Measurements from ENCODE around the gene ARL8B.
"Not testable (repeated sequence)": the region's sequence is repeated elsewhere in the genome, so short reads cannot be mapped to it uniquely, and the experiment has no call there.

Gene ARL8B

DNA sequence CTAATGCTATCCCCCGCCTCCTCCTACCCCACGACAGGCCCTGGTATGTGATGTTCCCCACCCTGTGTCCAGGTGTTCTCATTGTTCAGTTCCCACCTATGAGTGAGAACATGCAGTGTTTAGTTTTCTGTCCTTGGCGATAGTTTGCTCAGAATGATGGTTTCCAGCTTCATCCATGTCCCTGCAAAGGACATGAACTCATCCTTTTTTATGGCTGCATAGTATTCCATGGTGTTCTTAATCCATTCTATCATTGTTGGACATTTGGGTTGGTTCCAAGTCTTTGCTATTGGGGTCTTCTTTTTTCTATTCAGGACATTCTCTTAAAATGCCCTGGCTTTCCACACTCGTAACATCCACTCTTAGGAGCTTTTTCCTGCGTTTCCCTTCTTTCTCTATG, 25.1 kb downstream of the ARL8B start:
- not testable (repeated sequence) for DNase-seq (ENCODE audit: low spot score)

DNA sequence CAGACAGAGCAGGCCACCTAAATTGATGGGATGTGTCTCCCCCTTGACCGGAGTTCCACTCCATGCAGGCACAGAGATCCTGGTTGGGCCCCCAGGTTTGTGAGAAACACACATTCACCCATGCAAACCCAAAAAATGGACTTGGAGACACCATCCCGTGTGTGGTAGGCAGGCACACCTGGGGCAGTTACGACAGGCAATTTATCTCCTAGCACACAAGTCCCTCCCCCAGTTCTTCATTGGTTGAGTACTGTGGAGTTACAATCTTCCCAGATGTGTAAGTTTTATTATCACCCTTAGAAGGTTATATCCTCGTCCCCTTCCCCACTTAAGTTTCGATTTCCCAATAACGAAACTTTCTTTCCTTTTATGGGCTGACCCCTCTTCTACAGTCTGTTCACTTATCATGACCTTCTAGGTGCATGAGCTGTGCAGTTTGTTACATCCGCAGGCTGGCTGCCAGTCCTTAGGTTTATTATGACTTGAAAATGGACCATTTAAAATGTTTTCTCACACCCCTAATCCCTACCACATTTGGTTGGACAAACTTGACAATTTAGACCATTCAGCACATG, 27.3 kb downstream of the ARL8B start:
- no peak for DNase-seq (ENCODE audit: low spot score)

DNA sequence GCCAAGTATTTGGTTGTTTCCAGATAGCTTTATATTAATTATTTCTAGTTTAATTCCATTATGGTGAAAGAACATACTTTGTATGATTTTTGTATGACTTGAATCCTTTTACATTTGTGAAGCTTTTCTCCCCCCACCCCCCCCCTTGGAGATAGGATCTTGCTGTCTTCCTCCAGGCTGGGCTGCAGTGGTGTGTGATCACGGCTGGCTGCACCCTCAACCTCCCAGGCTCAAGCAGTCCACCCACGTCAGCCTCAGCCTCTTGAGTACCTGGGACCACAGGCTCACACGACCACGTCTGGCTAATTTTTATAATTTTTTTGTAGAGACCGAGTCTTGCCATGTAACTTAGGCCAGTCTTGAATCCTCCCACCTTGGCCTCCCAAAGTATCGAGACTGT, 29.5 kb downstream of the ARL8B start:
- no peak for DNase-seq (ENCODE audit: low spot score)

DNA sequence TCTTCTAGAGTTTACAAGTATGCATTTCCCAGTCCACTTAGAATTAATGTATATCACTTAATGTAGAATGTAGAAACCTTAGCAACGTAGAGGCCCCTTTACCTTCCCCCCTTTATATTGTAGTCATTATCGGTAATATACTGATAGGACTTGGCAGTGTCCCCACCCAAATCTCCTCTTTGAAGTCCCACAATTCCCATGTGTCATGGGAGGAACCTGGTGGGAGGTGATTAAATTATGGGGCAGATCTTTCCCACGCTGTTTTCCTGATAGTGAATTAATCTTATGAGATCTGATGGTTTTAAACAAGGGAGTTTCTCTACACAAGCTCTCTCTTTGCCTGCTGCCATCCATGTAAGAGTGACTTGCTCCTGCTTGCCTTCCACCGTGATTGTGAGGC, 31.0 kb downstream of the ARL8B start:
- no peak for DNase-seq (ENCODE audit: low spot score)

DNA sequence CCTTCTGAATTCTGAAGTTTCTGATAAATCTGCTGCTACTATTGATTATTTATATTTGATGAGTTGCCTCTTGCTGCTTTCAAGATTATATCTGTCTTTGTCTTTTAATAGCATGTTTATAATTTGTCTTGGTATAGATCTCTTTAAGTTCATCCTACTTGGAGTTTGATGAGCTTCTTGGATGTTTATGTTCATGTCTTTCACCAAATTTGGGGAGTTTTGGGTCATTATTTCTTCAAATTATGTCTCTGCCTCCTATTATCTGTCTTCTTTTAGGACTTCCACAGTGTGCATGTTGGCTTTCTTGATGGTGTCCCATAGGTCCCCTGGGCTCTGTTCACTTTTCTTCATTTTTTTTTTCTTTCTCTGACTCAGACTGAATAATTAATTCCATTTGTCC, 33.1 kb downstream of the ARL8B start:
- DNase-seq (ENCODE audit: low spot score), result no peak

DNA sequence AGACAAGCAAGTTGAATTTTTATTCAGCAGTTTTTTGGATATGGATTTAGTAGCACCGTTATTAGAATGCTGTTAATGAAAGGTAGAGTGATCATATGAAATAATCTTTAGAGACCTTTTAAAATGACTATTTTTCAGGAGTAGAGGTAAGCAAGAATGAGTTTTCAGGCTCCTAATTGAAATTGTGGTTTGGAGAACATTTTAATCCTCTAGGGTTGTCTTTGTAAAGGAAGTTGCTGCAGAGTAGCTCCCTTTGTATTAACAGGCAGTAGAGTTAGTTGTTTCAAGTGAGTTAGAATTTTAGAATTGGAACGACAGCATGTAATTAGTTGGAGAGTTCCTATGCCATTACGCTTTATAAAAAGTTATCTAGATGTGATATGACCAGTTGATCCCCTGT, 38.2 kb downstream of the ARL8B start:
- no peak for DNase-seq (ENCODE audit: low spot score)

DNA sequence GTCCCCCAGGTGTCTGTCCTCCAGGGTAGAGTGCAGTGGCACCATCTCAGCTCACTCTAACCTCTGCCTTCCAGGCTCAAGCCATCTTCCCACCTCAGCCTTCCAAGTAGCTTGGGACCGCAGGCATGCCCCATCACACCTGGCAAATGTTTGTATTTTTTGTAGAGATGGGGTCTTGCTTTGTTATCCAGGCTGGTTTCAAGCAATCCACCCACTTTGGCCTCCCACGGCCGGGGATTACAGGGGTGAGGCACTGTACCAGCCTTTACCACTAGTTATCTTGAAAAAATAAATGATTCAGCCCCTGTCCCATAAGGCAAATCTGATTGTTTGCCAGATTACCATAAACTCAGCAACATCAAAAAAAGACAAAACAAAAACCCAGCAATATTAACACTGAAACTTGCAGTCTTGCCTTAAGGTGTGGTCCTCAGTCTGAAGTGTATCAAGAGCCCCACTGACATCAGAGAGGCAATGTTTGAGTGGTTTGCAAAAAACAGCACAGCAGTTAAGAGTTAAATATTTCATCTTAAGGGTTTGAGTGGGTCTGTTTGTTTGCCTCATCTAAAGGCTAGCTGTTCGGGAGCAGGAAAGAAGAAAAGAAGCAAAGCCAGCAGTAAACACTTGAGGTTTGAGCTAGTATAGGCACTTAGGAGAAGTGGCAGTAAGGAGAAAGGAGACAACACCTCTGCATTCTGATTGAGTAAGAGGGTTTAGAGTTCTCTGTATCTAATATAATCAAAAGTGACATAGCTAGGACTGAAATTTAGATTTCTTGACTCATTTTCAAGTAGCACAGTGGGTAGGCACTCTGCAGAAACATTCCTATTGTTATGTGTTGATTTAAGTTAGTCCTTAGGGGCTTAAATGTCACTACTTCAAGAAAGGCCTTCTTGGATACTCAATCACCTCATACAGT, 39.1 kb downstream of the ARL8B start:
- no peak for DNase-seq (ENCODE audit: low spot score)

DNA sequence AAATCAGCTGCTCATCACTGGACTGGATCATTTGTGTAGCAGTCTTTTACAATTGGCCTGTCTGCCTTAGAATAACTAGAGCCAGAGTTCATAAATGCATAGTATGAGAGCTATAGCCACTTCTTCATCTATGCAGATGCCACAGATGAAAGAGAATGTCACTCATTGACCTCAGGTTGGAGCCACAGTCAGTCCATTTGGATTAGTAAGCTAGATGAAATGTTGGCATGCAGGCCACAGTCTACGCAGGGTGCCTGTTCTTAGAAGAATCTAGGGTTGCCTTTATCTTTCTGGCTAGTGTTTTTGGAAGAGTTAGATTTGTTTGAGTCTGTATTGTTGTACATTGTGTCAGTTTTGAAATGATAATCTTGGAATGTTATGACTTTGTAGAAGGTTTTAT, 40.0 kb downstream of the ARL8B start:
- DNase-seq (ENCODE audit: low spot score), result no peak

DNA sequence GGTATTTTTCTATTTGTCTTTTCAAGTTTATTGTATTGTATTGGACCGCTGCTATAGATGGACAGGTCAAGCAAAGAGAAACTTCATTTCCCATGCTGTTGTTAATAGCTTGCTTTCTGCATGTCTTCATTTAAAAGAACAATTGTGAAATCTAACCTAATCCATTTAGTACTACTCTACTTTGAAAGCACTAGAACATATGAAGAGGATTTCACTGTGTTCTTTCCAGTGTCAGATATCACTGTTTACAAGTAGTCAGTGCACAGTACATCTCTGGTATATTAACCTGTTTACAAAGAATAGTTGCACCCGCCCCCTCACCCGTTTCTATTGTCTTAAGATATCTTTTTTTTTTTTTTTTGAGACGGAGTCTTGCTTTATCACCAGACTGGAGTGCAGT, 43.6 kb downstream of the ARL8B start:
- DNase-seq (ENCODE audit: low spot score), result no peak

DNA sequence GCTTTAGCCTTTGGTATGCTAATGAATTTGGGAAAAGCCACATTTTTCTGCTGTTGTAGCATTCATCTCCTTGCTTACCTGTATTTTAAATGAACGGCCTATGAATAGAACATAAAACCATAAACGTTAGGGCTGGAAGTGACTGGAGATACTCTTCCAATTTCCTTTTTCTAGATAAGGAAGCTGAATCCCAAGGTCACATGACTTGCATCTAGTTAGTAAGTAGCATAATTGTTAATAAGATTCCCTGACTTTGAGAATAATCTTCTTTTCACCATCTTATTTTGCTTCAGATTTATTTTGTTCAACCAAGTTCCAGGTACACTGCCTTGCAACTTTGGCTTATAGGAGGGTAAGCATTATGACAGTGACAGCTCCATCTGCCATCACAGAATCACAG, 44.8 kb downstream of the ARL8B start:
- no peak for DNase-seq (ENCODE audit: low spot score)

DNA sequence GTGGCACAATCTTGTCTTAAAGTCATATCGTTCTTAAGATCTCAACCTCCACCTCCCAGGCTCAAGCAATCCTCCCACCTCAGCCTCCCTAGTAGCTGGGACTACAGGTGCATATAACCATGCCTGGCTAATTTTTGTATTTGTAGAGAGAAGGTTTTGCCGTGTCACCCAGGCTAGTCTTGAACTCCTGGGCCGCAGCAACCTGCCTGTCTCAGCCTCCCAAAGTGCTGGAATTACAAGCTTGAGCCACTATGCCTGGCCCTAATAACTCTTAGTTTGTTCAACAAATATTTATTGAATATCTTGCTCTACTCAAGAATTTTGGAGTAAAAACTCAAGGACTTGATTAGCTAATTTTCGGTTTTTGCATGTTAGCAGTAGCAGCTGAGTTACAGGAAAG, 46.0 kb downstream of the ARL8B start:
- no peak for DNase-seq (ENCODE audit: low spot score)

DNA sequence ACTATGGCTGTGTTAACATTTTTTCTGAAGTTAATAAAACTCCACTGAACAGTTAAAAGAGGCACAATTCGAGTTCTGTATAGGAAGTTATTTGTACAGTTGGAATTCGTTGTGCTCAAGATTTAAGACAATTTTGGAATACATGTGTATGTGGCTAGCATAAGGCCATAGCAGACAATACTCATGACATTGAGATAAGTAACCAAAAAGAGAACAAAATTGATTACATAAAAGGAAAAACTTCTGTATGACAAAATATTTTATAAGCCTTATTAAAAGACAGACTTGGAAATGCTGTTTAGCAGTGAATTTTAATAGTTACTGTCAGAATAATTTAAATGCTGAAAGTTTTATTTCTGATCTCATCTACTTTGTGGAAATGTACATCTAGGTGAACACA, 47.7 kb downstream of the ARL8B start:
- no peak for DNase-seq (ENCODE audit: low spot score)

DNA sequence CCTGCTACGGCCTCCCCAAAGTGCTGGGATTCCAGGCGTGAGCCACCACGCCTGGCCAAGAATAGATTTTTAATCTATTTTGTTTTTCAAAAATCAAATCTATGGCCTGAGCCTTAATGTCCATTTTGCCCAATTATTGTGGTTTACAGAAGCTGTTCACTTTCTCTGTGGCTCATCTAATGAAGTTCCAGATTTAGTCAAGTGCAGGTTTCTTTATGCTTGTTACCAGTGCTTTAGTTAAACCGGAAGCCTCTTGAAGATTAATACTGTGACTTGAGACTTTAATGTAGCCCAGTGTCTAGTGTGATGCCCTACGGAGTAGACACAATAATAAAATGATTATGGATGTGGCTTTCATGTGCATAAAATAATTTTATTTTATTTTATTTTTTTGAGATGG, 48.9 kb downstream of the ARL8B start:
- no peak for DNase-seq (ENCODE audit: low spot score)

DNA sequence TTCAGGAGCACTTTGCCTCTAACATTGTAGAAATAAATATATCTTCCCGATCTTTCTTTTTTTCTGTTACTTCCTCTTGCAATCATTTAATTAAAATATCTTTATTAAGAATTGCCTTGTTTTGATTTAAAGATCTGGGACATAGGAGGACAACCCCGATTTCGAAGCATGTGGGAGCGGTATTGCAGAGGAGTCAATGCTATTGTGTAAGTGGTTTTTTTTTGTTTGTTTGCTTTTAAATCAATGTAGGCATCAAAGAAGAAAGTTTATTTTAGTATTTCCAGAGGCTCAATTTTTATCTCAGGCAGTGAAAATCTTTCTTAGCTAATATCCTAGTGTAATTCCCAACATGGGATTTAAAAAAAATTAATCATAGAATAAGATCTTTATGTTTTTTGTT, 49.9 kb downstream of the ARL8B start:
- no peak for DNase-seq (ENCODE audit: low spot score)

DNA sequence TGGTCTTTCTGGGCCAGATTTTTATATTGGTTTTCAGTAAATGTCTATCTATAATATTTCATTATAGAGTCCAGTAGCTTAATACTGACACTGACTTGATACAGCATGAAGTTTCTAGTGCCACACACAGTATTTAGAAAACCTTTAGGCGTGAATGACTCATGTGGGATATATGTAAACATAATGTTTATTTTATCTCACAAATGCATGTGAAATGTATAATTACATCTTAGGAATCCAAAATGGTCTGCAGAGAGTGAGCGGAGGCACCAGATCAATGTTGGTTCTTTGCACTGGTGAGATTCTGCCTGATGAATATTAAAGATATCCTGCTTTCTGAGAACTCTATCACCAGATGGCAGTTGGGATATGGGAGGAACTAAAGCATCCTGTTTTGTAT, 56.9 kb downstream of the ARL8B start:
- DNase-seq (ENCODE audit: low spot score), result not testable (repeated sequence)

DNA sequence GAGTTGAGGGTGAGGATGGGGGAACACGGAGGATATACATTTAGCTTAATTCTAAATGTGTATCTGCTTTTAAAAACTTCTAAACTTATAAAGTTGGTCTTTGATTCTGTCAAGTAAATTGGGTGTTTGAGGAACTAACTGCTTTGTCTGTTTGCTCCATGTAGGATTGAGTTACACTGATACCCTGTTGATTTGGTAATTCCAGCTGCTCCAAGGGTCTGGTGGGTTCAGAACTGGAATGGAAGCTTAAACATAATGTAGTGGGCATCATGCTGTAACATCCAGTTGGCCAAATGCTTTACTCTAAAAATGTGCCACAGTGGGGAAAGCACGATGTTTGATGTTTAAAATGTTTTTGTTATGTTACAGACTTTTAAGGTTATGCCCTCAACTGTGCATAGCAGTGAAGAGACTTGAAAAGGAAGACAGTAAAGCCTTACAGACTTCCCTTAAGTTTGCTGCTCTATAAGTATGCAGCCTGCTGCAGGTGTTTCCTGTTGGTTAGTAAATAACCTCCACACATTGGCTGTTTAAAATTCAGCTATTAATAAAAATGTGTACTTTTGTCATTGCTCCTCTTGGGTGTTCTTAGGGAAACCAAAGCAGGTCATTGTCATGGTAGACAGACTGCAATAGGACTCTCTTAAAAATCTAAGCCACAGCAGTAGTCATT, 59.5 kb downstream of the ARL8B start:
- DNase-seq (ENCODE audit: low spot score), result no peak

DNA sequence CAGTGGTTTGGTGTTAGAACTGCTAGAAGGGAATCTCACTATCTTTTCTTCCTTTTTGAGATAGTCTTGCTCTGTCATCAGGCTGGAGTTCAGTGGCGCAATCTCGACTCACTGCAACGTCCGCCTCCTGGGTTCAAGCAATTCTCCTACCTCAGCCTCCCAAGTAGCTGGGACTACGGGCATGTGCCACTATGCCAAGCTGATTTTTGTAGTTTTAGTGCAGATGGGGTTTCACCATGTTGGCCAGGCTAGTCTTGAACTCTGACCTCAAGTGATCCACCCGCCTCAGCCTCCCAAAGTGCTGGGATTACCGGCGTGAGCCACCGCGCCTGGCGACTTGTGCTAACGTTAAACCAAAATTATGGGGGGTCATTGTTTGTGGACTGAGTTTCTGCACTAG, 61.6 kb downstream of the ARL8B start:
- not testable (repeated sequence) for DNase-seq (ENCODE audit: low spot score)

DNA sequence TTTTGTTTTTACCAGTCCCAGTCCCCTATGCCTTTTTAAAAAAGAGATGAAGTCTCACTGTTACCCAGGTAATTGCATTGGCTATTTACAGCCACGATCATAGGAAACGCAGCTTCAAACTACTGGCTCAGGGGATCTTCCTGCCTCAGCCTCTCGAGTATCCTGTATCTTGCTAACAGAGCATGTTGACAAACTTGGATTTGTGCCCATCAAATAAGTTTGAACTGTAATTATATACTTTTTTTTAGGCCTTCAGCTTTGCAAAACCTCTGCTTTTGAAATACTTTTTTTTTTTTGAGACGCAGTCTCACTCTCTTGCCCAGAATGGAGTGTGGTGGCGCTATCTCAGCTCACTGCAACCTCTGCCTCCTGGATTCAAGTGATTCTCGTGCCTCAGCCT, 62.4 kb downstream of the ARL8B start:
- no peak for DNase-seq (ENCODE audit: low spot score)

DNA sequence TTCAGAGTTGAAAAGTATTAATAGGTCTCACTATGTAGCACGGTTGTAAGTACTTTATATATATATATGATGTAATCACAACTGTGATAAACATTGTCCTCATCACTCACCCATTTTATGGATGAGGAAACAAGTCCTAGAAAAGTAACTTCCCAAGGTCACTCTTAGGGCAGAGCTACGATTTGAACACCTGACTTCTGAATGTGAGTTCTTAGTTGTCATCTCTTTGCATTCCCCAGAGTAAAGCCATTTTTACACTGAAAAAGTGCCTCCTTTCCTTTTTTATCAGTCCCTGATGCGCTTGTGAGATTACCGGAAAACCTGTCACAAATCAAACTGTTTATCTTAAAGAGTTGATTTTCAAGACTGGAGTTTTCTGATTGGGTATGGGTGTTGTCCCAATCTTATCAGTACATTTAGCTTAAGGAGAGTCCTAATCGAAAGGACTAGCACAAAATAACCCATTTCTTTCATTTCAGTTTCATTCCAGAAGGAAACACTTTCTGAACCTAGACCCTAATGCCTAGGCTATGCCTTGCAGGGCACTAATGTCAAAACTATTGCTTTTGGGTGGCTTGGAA, 63.1 kb downstream of the ARL8B start:
- DNase-seq (ENCODE audit: low spot score), result no peak

DNA sequence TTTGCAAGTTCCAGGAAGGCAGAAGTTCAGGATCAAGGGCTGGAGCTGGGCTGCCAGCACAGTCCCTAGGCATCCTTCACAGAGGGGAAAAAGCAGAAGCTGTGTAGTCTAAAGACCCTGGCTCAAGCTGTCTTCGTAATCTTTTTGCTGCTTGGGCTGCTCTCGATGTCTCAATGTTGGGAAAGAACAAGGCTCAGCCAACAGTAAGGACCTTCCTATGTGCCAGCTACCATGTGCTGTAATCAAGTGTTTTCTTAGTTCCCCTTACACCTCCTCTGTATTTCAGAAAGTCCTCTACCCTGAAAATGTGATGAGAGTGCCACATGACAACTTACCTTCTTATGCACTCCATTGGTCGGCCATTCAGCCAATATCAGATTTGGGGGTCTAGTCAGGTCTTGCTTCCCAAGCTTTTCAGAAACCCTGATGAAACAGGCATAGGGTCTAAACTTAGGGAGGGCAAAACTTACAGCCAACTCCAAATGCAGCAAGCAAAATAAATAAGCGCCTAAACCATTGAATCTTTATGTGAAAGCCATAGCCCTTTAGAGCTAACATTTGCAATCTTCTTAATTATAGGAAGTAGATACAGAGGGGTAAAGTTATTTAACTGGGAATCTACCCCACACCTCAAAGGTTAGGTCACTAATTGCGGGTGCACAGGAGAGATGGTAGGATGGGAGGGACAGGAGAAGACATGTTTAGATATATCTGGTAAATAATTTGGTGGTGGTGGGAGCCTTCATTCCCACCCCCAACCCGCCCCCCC, 64.2 kb downstream of the ARL8B start:
- no peak for DNase-seq (ENCODE audit: low spot score)

DNA sequence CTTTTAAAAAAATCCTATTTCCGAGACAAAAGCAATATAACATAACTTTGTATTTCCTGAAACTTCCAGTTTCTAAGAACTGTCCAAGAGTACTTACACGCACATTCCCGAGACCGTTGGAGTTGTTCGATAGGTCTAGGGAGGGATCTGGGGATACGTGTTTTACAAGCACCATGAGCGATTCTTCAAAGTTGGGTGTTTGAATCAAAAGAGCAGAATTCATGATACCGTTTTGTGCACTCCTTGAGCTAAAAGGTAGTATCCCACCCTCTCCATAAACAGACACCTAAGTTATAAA, 64.7 kb downstream of the ARL8B start:
- no peak for DNase-seq (ENCODE audit: low spot score)

DNA sequence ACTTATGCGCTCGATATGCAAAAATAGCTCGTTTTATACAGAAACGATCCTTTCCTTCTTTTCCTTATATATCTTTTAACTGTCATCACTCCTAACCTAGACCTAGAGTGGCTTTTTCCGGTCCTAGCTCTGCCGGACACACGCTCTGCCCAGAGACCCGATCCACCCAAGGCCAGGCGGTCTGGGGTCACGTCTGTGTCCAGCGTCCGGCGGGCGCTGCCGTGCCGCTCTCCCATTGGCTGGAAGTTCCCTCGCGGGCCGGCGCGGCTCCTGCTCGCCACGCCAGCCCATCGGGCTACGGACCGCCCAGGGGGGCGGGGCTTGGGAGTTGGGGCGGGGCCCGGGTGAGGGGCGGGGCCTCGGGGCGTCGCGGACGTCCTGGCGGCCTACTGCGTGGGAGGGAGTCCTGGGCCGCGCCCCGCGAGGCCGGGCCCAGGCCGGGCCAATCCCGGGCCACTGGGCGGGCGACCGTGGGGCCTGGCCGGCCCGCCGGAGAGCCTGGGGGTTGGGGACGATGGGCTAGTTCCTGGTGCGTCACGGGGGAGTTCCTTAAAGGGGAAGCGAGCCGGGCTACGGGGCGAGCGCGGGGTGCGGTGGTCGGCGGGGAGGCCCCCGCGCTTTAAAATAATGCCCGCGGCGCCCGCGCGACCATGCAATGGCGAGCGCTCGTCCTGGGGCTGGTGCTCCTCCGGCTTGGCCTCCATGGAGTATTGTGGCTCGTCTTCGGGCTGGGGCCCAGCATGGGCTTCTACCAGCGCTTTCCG, 65.2 kb downstream of the ARL8B start, which contains the start of gene EDEM1:
Gene EDEM1, plus strand, starts transcription at position 552 of the 764 bp plus-strand sequence. Its CDS starts 99 bp downstream, at position 651.
- peak; percentile 98 for DNase-seq (ENCODE audit: low spot score)
